GM18861 (cell line): ENCODE data around the gene TRIM8.
"Not testable (repeated sequence)": the region's sequence is repeated elsewhere in the genome, so short reads cannot be mapped to it uniquely, and the experiment has no call there.

ENCODE experiments used
- ATAC-seq: cut with Tn5 transposase; IDR thresholded peaks from one replicate; pipeline ENCODE4 v1.9.1; 2021; ENCODE audit not compliant: unreplicated experiment

The TRIM8 gene

GRCh38 chr10:102695401-102695800 lies 51.1 kb downstream of the TRIM8 start:
- ATAC-seq: not testable (repeated sequence)

DNA sequence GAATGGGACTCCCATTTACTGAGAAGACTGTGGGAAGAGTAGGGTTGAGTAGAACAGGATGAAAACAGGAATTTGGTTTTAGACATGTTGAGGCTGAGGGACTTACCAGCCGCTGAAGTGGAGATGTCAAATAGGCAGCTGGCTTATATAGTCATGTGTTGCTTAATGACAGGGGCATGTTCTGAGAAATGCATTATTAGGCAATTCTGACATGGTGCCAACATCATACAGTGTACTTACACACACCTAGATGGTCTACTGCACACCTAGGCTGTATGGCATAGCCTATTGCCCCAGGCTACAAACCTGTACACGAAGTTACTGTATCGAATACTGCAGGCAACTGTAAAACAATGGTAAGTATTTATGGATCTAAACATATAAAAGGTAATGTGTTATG lies 52.5 kb downstream of the TRIM8 start:
- no peak for ATAC-seq

GRCh38 chr10:102698894-102699293 lies 54.6 kb downstream of the TRIM8 start:
- no peak for ATAC-seq

GRCh38 chr10:102701272-102701671 lies 57.0 kb downstream of the TRIM8 start:
- ATAC-seq: no peak

GRCh38 chr10:102701796-102702195 lies 57.5 kb downstream of the TRIM8 start:
- ATAC-seq: no peak

GRCh38 chr10:102702742-102703141 lies 58.5 kb downstream of the TRIM8 start:
- no peak for ATAC-seq

- no peak for ATAC-seq
Measured at GRCh38 chr10:102704915-102705314, 60.6 kb downstream of the TRIM8 start.

- no peak for ATAC-seq
Measured at GRCh38 chr10:102705531-102705930, 61.3 kb downstream of the TRIM8 start.
